Mesenchymal stem cell (in vitro differentiated cells and primary cell): Measurements from ENCODE around the gene MVB12B.
A peak's percentile ranks its signal among the peaks of the same experiment; 100 is the strongest.

Experiments
- DNase-seq: peaks from one replicate; pipeline ENCODE4 v3.0.0-alpha.2; 2013
- H2AFZ ChIP-seq: one replicate; pipeline ENCODE4 v1.6.1; 2013; ENCODE audit warnings: low read depth, mild to moderate bottlenecking, control low read depth, inconsistent platforms, low read length, moderate library complexity
- H2AK5ac ChIP-seq: 2 replicates; pipeline ENCODE4 v1.6.1; 2013; ENCODE audit warnings: low read length, moderate library complexity, mild to moderate bottlenecking, inconsistent platforms; ENCODE audit not compliant: severe bottlenecking
- H2BK120ac ChIP-seq: one replicate; pipeline ENCODE4 v1.6.1; 2013; ENCODE audit warnings: low read depth, mild to moderate bottlenecking, inconsistent platforms, low read length, moderate library complexity
- H2BK12ac ChIP-seq, 2 experiments: one replicate each; pipeline ENCODE4 v1.6.1; 2013; ENCODE audit warnings: inconsistent platforms in 2 of 2, low read length in 2 of 2, mild to moderate bottlenecking in 2 of 2, moderate library complexity in 2 of 2, control low read depth in 1 of 2
- H2BK15ac ChIP-seq: one replicate; pipeline ENCODE4 v1.6.1; 2013; ENCODE audit warnings: mild to moderate bottlenecking, low read depth, inconsistent platforms; ENCODE audit not compliant: poor library complexity, severe bottlenecking
- H2BK5ac ChIP-seq: 2 replicates; pipeline ENCODE4 v1.6.1; 2013; ENCODE audit warnings: low read depth, mild to moderate bottlenecking, low read length, control low read depth, inconsistent platforms; ENCODE audit not compliant: poor library complexity, severe bottlenecking
- H3K14ac ChIP-seq, 2 experiments: one replicate each; pipeline ENCODE4 v1.6.1; 2013; ENCODE audit warnings: inconsistent platforms in 2 of 2, low read length in 2 of 2, control low read depth in 1 of 2, mild to moderate bottlenecking in 1 of 2, moderate library complexity in 1 of 2
- H3K18ac ChIP-seq, 2 experiments: one replicate each; pipeline ENCODE4 v1.6.1; 2013; ENCODE audit warnings: inconsistent platforms in 2 of 2, low read length in 2 of 2, control low read depth in 1 of 2, low read depth in 1 of 2, mild to moderate bottlenecking in 1 of 2
- H3K23ac ChIP-seq, 2 experiments: one replicate each; pipeline ENCODE4 v1.6.1; 2013; ENCODE audit warnings: inconsistent platforms in 2 of 2, low read length in 2 of 2, mild to moderate bottlenecking in 2 of 2, moderate library complexity in 2 of 2, control low read depth in 1 of 2
- H3K27ac ChIP-seq: 2 replicates; pipeline ENCODE4 v1.5.1; 2013; ENCODE audit warnings: mild to moderate bottlenecking, moderate library complexity, low read length, control low read depth, inconsistent platforms; ENCODE audit not compliant: poor library complexity, severe bottlenecking
- H3K27me3 ChIP-seq, 2 experiments: 2 replicates each; pipeline versions ENCODE4 v1.6.1 to v1.7.0; 2013; ENCODE audit warnings: low read length in 2 of 2, mild to moderate bottlenecking in 2 of 2, moderate library complexity in 2 of 2, control low read depth in 1 of 2, inconsistent platforms in 1 of 2; ENCODE audit not compliant: control insufficient read depth in 1 of 2, insufficient read depth in 1 of 2
- H3K36me3 ChIP-seq, 2 experiments: 2 replicates each; pipeline versions ENCODE4 v1.6.1 to v1.7.0; 2013; ENCODE audit warnings: low read length in 2 of 2, control low read depth in 1 of 2, inconsistent platforms in 1 of 2, low read depth in 1 of 2, mild to moderate bottlenecking in 1 of 2; ENCODE audit not compliant: insufficient read depth in 2 of 2, control insufficient read depth in 1 of 2
- H3K4ac ChIP-seq, 2 experiments: one replicate each; pipeline ENCODE4 v1.6.1; 2013; ENCODE audit warnings: inconsistent platforms in 2 of 2, low read length in 2 of 2, mild to moderate bottlenecking in 2 of 2, moderate library complexity in 2 of 2, control low read depth in 1 of 2, low read depth in 1 of 2
- H3K4me1 ChIP-seq: 2 replicates; pipeline ENCODE4 v1.6.1; 2013; ENCODE audit warnings: low read depth, low read length, control low read depth; ENCODE audit not compliant: control insufficient read depth, insufficient read depth
- H3K4me2 ChIP-seq: 2 replicates; pipeline ENCODE4 v1.6.1; 2013; ENCODE audit warnings: low read length, mild to moderate bottlenecking, inconsistent platforms; ENCODE audit not compliant: poor library complexity, severe bottlenecking
- H3K4me3 ChIP-seq, 2 experiments: 2 replicates each; pipeline versions ENCODE4 v1.5.1 to v1.7.0; 2013; ENCODE audit warnings: low read length in 2 of 2, mild to moderate bottlenecking in 2 of 2, control low read depth in 1 of 2, low read depth in 1 of 2; ENCODE audit not compliant: insufficient read depth in 1 of 2
- H3K79me1 ChIP-seq: replicated peaks from 2 replicates; pipeline ENCODE4 v1.6.1; 2013; ENCODE audit warnings: mild to moderate bottlenecking, control low read depth, low read length, inconsistent platforms; ENCODE audit not compliant: poor library complexity, severe bottlenecking
- H3K9ac ChIP-seq: 2 replicates; pipeline ENCODE4 v1.7.0; 2013; ENCODE audit warnings: mild to moderate bottlenecking, low read length, moderate library complexity
- H3K9me3 ChIP-seq: 2 replicates; pipeline ENCODE4 v1.7.0; 2013; ENCODE audit warnings: mild to moderate bottlenecking, low read length; ENCODE audit not compliant: control insufficient read depth
- H4K8ac ChIP-seq: one replicate; pipeline ENCODE4 v1.6.1; 2013; ENCODE audit warnings: inconsistent platforms, mild to moderate bottlenecking, low read length, moderate library complexity
- H4K91ac ChIP-seq: one replicate; pipeline ENCODE4 v1.6.1; 2013; ENCODE audit warnings: mild to moderate bottlenecking, low read length, inconsistent platforms
- WGBS: methylation state at CpG from one replicate; pipeline ENCODE4 v1.1.7; 2013; ENCODE audit warnings: mixed read lengths; 5-methylcytosine and 5-hydroxymethylcytosine counted together

MVB12B gene

GRCh38 chr9:126325821-126326220, 808 bp upstream of the MVB12B start:
- H3K9ac ChIP-seq, result peak overlapping the region; percentile 86
- H2AFZ ChIP-seq, result peak overlapping the region; percentile 33
- H2AK5ac ChIP-seq, result no peak overlapping the region
- 74% methylated on average over 6 of the region's 6 CpGs for WGBS
- H3K9me3 ChIP-seq, result peaks cover 11% of the 10 kb centered on the region
- no peak overlapping the region for H3K27ac ChIP-seq
- peak overlapping the region; percentile 95 for H3K4me2 ChIP-seq
- peaks cover 6% of the 10 kb centered on the region for H3K4me1 ChIP-seq
- H3K4ac ChIP-seq, result peak overlapping the region in 1 of 2 experiments; percentile 75
- H3K27me3 ChIP-seq, result no peaks in the 10 kb centered on the region
- H2BK5ac ChIP-seq, result no peak overlapping the region
- H3K18ac ChIP-seq, result no peak overlapping the region
- peak overlapping the region in 1 of 2 experiments; percentile 77 for H3K4me3 ChIP-seq
- no peak overlapping the region for H3K23ac ChIP-seq
- DNase-seq, result no peak
- no peaks in the 10 kb centered on the region for H3K36me3 ChIP-seq
- no peak overlapping the region for H4K91ac ChIP-seq
- H2BK15ac ChIP-seq, result no peak overlapping the region
- H2BK120ac ChIP-seq, result no peak overlapping the region
- H3K14ac ChIP-seq, result no peak overlapping the region
- H2BK12ac ChIP-seq, result no peak overlapping the region
- peaks cover 14% of the 10 kb centered on the region for H3K79me1 ChIP-seq
- H4K8ac ChIP-seq, result peak overlapping the region; percentile 16

- H3K9ac ChIP-seq, result peak overlapping the region; percentile 89
- peak overlapping the region; percentile 82 for H4K91ac ChIP-seq
- no peak for DNase-seq
- peak overlapping the region; percentile 18 to 74 for H2BK12ac ChIP-seq
- H2BK120ac ChIP-seq, result peak overlapping the region; percentile 78
- peaks cover 11% of the 10 kb centered on the region for H3K9me3 ChIP-seq
- H2BK5ac ChIP-seq, result no peak overlapping the region
- H3K14ac ChIP-seq, result peak overlapping the region; percentile 49 to 98
- H3K18ac ChIP-seq, result peak overlapping the region in 1 of 2 experiments; percentile 75
- 12% methylated on average over 41 of the region's 59 CpGs for WGBS
- peak overlapping the region; percentile 94 for H4K8ac ChIP-seq
- H3K4me1 ChIP-seq, result peaks cover 9% of the 10 kb centered on the region
- H3K4me3 ChIP-seq, result peak overlapping the region; percentile 74 to 87
- H3K27ac ChIP-seq, result no peak overlapping the region
- no peaks in the 10 kb centered on the region for H3K27me3 ChIP-seq
- H3K36me3 ChIP-seq, result no peaks in the 10 kb centered on the region
- H2BK15ac ChIP-seq, result peak overlapping the region; percentile 29
- peak overlapping the region; percentile 82 for H3K4me2 ChIP-seq
- peak overlapping the region; percentile 54 to 69 for H3K4ac ChIP-seq
- peaks cover 19% of the 10 kb centered on the region for H3K79me1 ChIP-seq
- peak overlapping the region; percentile 58 for H2AFZ ChIP-seq
- peak overlapping the region; percentile 79 for H2AK5ac ChIP-seq
- H3K23ac ChIP-seq, result peak overlapping the region in 1 of 2 experiments; percentile 94
These were observed 531 bp downstream of the MVB12B start for GRCh38 chr9:126327006-126327713.

- WGBS, result 72% methylated on average over 5 of the region's 5 CpGs
These were observed 1.1 kb downstream of the MVB12B start for GRCh38 chr9:126327714-126328185.

GRCh38 chr9:126328407-126328806, 1.8 kb downstream of the MVB12B start:
- Histone ChIP-seq H3K4ac (no peak overlapping the region), H3K4me2 (no peak overlapping the region), H3K14ac (no peak overlapping the region), H3K36me3 (no peaks in the 10 kb centered on the region), H2AFZ (no peak overlapping the region), H4K91ac (no peak overlapping the region), H3K27ac (no peak overlapping the region), H3K9me3 (peaks cover 11% of the 10 kb centered on the region), H3K18ac (no peak overlapping the region), H2AK5ac (no peak overlapping the region), H3K9ac (peak overlapping the region; percentile 89), H2BK120ac (no peak overlapping the region), H3K79me1 (peaks cover 23% of the 10 kb centered on the region), H2BK15ac (no peak overlapping the region), H3K4me1 (peaks cover 10% of the 10 kb centered on the region), H2BK12ac (no peak overlapping the region), H3K23ac (no peak overlapping the region), H2BK5ac (no peak overlapping the region), H4K8ac (no peak overlapping the region), H3K27me3 (no peaks in the 10 kb centered on the region), H3K4me3 (no peak overlapping the region)
- 94% methylated on average over 3 of the region's 3 CpGs for WGBS
- no peak for DNase-seq

More at GRCh38 chr9:126327714-126328185, 1.1 kb downstream of the MVB12B start:
- Histone ChIP-seq H2BK12ac (peak overlapping the region in 1 of 2 experiments; percentile 18), H3K4me1 (peaks cover 10% of the 10 kb centered on the region), H4K91ac (no peak overlapping the region), H2BK5ac (no peak overlapping the region), H3K18ac (no peak overlapping the region), H2BK120ac (no peak overlapping the region), H3K4me3 (peak overlapping the region; percentile 74 to 87), H3K27ac (no peak overlapping the region), H3K36me3 (no peaks in the 10 kb centered on the region), H2AFZ (no peak overlapping the region), H3K79me1 (peaks cover 23% of the 10 kb centered on the region), H3K27me3 (no peaks in the 10 kb centered on the region), H2BK15ac (no peak overlapping the region), H3K4ac (no peak overlapping the region), H4K8ac (no peak overlapping the region), H3K23ac (no peak overlapping the region), H3K4me2 (peak overlapping the region; percentile 82), H3K14ac (no peak overlapping the region), H3K9me3 (peaks cover 11% of the 10 kb centered on the region), H2AK5ac (no peak overlapping the region), H3K9ac (peak overlapping the region; percentile 89)
- DNase-seq, result peak; percentile 14
